ENCODE results near the gene DNAJA3. TPM values are rescaled to one million over a fixed set of nuclear protein-coding genes. Genes with fewer than 3 reads are reported as not detected.

The DNAJA3 gene
- total and polyA plus RNA-seq, 10 of the 15 experiments (the other 5 are each of a cell fraction or from before 2014, with no cell fraction given) = 8.4 to 141 (median 60.8) TPM

GRCh38 chr16:4501071-4501478 lies 75.4 kb downstream of the DNAJA3 start:
- Histone ChIP-seq H3K4me3 (no peak overlapping the region), H3K9me3 (replicated peaks; ENCODE audit: control insufficient read depth, insufficient read depth, low read length) (no peaks in the 10 kb centered on the region), H4K20me1 (ENCODE audit: control insufficient read depth, insufficient read depth) (no peaks in the 10 kb centered on the region; the same call in 1 of the 2 replicates), H3K79me2 (ENCODE audit: control insufficient read depth, insufficient read depth, low read length) (peaks cover 2% of the 10 kb centered on the region), H3K4me2 (ENCODE audit: control insufficient read depth, insufficient read depth) (no peak overlapping the region), H3K9ac (ENCODE audit: control insufficient read depth, insufficient read depth, low read length) (no peak overlapping the region), H3K27me3 (replicated peaks in 1 of 2; ENCODE audit: control insufficient read depth in 2 of 2, insufficient read depth in 2 of 2, low read length in 1 of 2) (no peaks in the 10 kb centered on the region), H3K27ac (ENCODE audit: control insufficient read depth, insufficient read depth) (no peak overlapping the region), H2AFZ (ENCODE audit: control insufficient read depth, low read depth, low read length) (no peak overlapping the region), H3K36me3 (ENCODE audit: control insufficient read depth in 2 of 2, insufficient read depth in 2 of 2, low read length in 1 of 2) (no peaks in the 10 kb centered on the region; a peak in 2 of 4 replicates), H3K4me1 (ENCODE audit: control insufficient read depth, insufficient read depth, low read length) (peaks cover 14% of the 10 kb centered on the region)
- CTCF ChIA-PET = interaction anchor here (1.0 to 3.2 kb wide), 4 partner anchors 9 to 99 kb away, joined by 3 to 16 read pairs (median 4); no protein-coding TSS in a partner anchor
- in situ Hi-C loops (cut with MboI) = no loop called here
- RAD21 ChIA-PET (ENCODE audit: unreplicated experiment) = no interaction called here
- POLR2A ChIA-PET = interaction anchor here (0.5 to 0.9 kb wide), 2 partner anchors 13 to 341 kb away, joined by 3 to 4 read pairs; no protein-coding TSS in a partner anchor
- DNase-seq (ENCODE audit: low read depth, low spot score) (no peak), FAIRE-seq (no peak), ATAC-seq (no peak)
- BruUV-seq (replicated peaks) = no TSS peak
- TF ChIP-seq HDAC2 (IDR thresholded peaks at IDR 0.05) = no peak
- no peak for TF ChIP-seq ZBTB11 (CRISPR knock-in tag; IDR thresholded peaks at IDR 0.05)
- no peak for TF ChIP-seq MYC (IDR thresholded peaks at IDR 0.05; ENCODE audit: insufficient read depth, insufficient read length, insufficient replicate concordance, low read length, severe bottlenecking)
- no peak for TF ChIP-seq E4F1 (IDR thresholded peaks at IDR 0.05; ENCODE audit: borderline replicate concordance, partially characterized antibody)
- no peak for TF ChIP-seq IKZF1 (conservative IDR thresholded peaks at IDR 0.05)
- TF ChIP-seq PBX3 (IDR thresholded peaks at IDR 0.05; ENCODE audit: insufficient replicate concordance, low read depth, low read length) = no peak
- no peak for TF ChIP-seq RAD21 (IDR thresholded peaks at IDR 0.05; ENCODE audit: insufficient read depth, low read depth, low read length)
- intact Hi-C loops (cut with micrococcal nuclease; ENCODE audit: unreplicated experiment) = loop anchor here (2.0 kb wide), 1 partner anchor 24 kb away; the partner anchor contains the start of gene HMOX2
- SMC1A ChIA-PET (ENCODE audit: uncharacterized antibody, unreplicated experiment) = interaction anchor here (1.5 to 3.7 kb wide), 4 partner anchors 9 to 47 kb away, joined by 6 to 12 read pairs (median 6); no protein-coding TSS in a partner anchor
- WGBS (ENCODE audit: insufficient coverage, insufficient replicate concordance, low lambda C conversion rate, missing lambda C conversion rate) = 66% methylated on average over 5 of the region's 5 CpGs

All from GM12878 (cell line).